Measurements from ENCODE around the gene BBOF1. TPM values are rescaled to one million over a fixed set of nuclear protein-coding genes. Genes with fewer than 3 reads are reported as not detected.

Gene BBOF1
- total RNA-seq, 1 experiment from 2014 or later = 6.8 TPM

- Histone ChIP-seq H3K36me3 (ENCODE audit: low read depth) (no peaks in the 10 kb centered on the region), H2AFZ (no peak overlapping the region), H3K9me3 (ENCODE audit: insufficient read depth, low read depth) (no peaks in the 10 kb centered on the region), H4K20me1 (ENCODE audit: insufficient read depth) (no peaks in the 10 kb centered on the region), H3K4me2 (peak overlapping the region; percentile 44), H3K4me1 (replicated peaks; ENCODE audit: insufficient read depth) (peaks cover 40% of the 10 kb centered on the region), H3K27me3 (ENCODE audit: insufficient read depth, low read depth) (no peaks in the 10 kb centered on the region), H3K27ac (peak overlapping the region; percentile 75), H3F3A (ENCODE audit: insufficient read depth, low read depth) (peaks cover 46% of the 10 kb centered on the region), H3K9me2 (ENCODE audit: insufficient read depth) (no peaks in the 10 kb centered on the region), H3K4me3 (peak overlapping the region; percentile 7; the same call in 1 of the 2 replicates), H3K79me2 (ENCODE audit: low read depth) (no peaks in the 10 kb centered on the region)
- CTCF ChIA-PET = interaction anchor here (0.6 kb wide), 1 partner anchor 27 kb away, joined by 17 read pairs; no protein-coding TSS in a partner anchor
- no peak for TF ChIP-seq EZH2 (IDR thresholded peaks at IDR 0.05; ENCODE audit: low read depth)
- no peak for TF ChIP-seq CTCF (conservative IDR thresholded peaks at IDR 0.05)
- BruUV-seq (replicated peaks) = no TSS peak
- peak; percentile 44 to 87 for DNase-seq
- POLR2A ChIA-PET (ENCODE audit: unreplicated experiment) = interaction anchor here (0.6 kb wide), 1 partner anchor 23 kb away, joined by 5 read pairs; no protein-coding TSS in a partner anchor
- intact Hi-C loops (cut with micrococcal nuclease; ENCODE audit: unreplicated experiment) = loop anchor here (1.0 kb wide), 1 partner anchor 22 kb away; the partner anchor contains the start of genes ALDH6A1 and LIN52
Measured at GRCh38 chr14:74062809-74063150, 43.6 kb downstream of the BBOF1 start.

- peaks cover 40% of the 10 kb centered on the region for H3K4me1 ChIP-seq (replicated peaks; ENCODE audit: insufficient read depth)
- H2AFZ ChIP-seq = no peak overlapping the region
- no peaks in the 10 kb centered on the region for H4K20me1 ChIP-seq (ENCODE audit: insufficient read depth)
- no peaks in the 10 kb centered on the region for H3K36me3 ChIP-seq (ENCODE audit: low read depth)
- H3K9me2 ChIP-seq (ENCODE audit: insufficient read depth) = no peaks in the 10 kb centered on the region
- no peaks in the 10 kb centered on the region for H3K9me3 ChIP-seq (ENCODE audit: insufficient read depth, low read depth)
- TF ChIP-seq EZH2 (IDR thresholded peaks at IDR 0.05; ENCODE audit: low read depth) = no peak
- no peak for TF ChIP-seq CTCF (conservative IDR thresholded peaks at IDR 0.05)
- ChIA-PET POLR2A (ENCODE audit: unreplicated experiment) (no interaction called here), CTCF (no interaction called here)
- DNase-seq = peak in 1 of 2 experiments; percentile 36
- intact Hi-C loops (cut with micrococcal nuclease; ENCODE audit: unreplicated experiment) = no loop called here
- peak overlapping the region; percentile 15 for H3K4me2 ChIP-seq
- BruUV-seq (replicated peaks) = no TSS peak
- no peaks in the 10 kb centered on the region for H3K79me2 ChIP-seq (ENCODE audit: low read depth)
- no peak overlapping the region for H3K27ac ChIP-seq
- no peak overlapping the region for H3K4me3 ChIP-seq
- no peaks in the 10 kb centered on the region for H3K27me3 ChIP-seq (ENCODE audit: insufficient read depth, low read depth)
- H3F3A ChIP-seq (ENCODE audit: insufficient read depth, low read depth) = peaks cover 46% of the 10 kb centered on the region
Measured at GRCh38 chr14:74064426-74064825, 45.3 kb downstream of the BBOF1 start.

- peaks cover 40% of the 10 kb centered on the region for H3K4me1 ChIP-seq (replicated peaks; ENCODE audit: insufficient read depth)
- H3K36me3 ChIP-seq (ENCODE audit: low read depth) = no peaks in the 10 kb centered on the region
- peak in 1 of 2 experiments; percentile 69 for DNase-seq
- H3K27me3 ChIP-seq (ENCODE audit: insufficient read depth, low read depth) = no peaks in the 10 kb centered on the region
- H3K9me2 ChIP-seq (ENCODE audit: insufficient read depth) = no peaks in the 10 kb centered on the region
- H3K27ac ChIP-seq = no peak overlapping the region
- no TSS peak for BruUV-seq (replicated peaks)
- no peaks in the 10 kb centered on the region for H3K9me3 ChIP-seq (ENCODE audit: insufficient read depth, low read depth)
- H4K20me1 ChIP-seq (ENCODE audit: insufficient read depth) = no peaks in the 10 kb centered on the region
- POLR2A ChIA-PET (ENCODE audit: unreplicated experiment) = interaction anchor here (0.7 kb wide), 1 partner anchor 698 kb away, joined by 3 read pairs; the partner anchor contains the start of gene YLPM1
- peak overlapping the region; percentile 15 for H3K4me2 ChIP-seq
- TF ChIP-seq EZH2 (IDR thresholded peaks at IDR 0.05; ENCODE audit: low read depth) (no peak), CTCF (conservative IDR thresholded peaks at IDR 0.05) (no peak)
- intact Hi-C loops (cut with micrococcal nuclease; ENCODE audit: unreplicated experiment) = no loop called here
- CTCF ChIA-PET = no interaction called here
- H3K4me3 ChIP-seq = no peak overlapping the region
- peaks cover 46% of the 10 kb centered on the region for H3F3A ChIP-seq (ENCODE audit: insufficient read depth, low read depth)
- H2AFZ ChIP-seq = no peak overlapping the region
- H3K79me2 ChIP-seq (ENCODE audit: low read depth) = no peaks in the 10 kb centered on the region
Measured at GRCh38 chr14:74064883-74065282, 45.7 kb downstream of the BBOF1 start.

Measured in PC-9 (cell line).